Lower lobe of right lung (tissue), 2 donors: ENCODE data around the gene NUAK2. TPM values are rescaled to one million over a fixed set of nuclear protein-coding genes. Genes with fewer than 3 reads are reported as not detected.

Experiments used
- ATAC-seq, 2 donors: fragments of 200-7000 bp; cut with Tn5 transposase; one replicate each; pipeline ENCODE4 v1.9.1; 2020 to 2022; ENCODE audit warnings: mild to moderate bottlenecking in 2 of 2, moderate library complexity in 2 of 2
- DNase-seq: peaks from one replicate; pipeline ENCODE4 v3.0.0-alpha.2; 2020
- H3K27ac ChIP-seq: fragments of 200-600 bp; one replicate; pipeline ENCODE4 v1.8.0; 2022
- H3K27me3 ChIP-seq: fragments of 200-600 bp; one replicate; pipeline ENCODE4 v1.8.0; 2022; ENCODE audit warnings: low read depth
- H3K36me3 ChIP-seq: fragments of 200-600 bp; one replicate; pipeline ENCODE4 v1.8.0; 2022; ENCODE audit warnings: mild to moderate bottlenecking
- H3K4me1 ChIP-seq: fragments of 200-600 bp; one replicate; pipeline ENCODE4 v1.8.0; 2022
- H3K4me3 ChIP-seq: fragments of 200-600 bp; one replicate; pipeline ENCODE4 v1.8.0; 2022; ENCODE audit warnings: mild to moderate bottlenecking
- H3K9me3 ChIP-seq: fragments of 200-600 bp; one replicate; pipeline ENCODE4 v1.8.0; 2022
- CTCF ChIP-seq: fragments of 200-600 bp; IDR thresholded peaks from one replicate; pipeline ENCODE4 v1.8.0; 2022; ENCODE audit warnings: antibody characterized with exemption, mild to moderate bottlenecking
- intact Hi-C: fragments of 100-400 bp; cut with DNase I; formaldehyde crosslinking; loops from one replicate; pipeline ENCODE4 v1.11.0; 2022
- total RNA-seq: library from RNA; stranded (reverse); fragmentation: NEBNext Ultra II Directional; extraction: Animal tissue kit (Norgen Biotek cat#: 25700); gene quantifications from one replicate; pipeline ENCODE4 v1.2.1, GENCODE V29; 2021
- donor health status: DM: no; HTN: yes; CAD: no; lungs with severe emphysema.

NUAK2 gene
- total RNA-seq, 1 donor from 2014 or later, result 6.8 TPM

DNA sequence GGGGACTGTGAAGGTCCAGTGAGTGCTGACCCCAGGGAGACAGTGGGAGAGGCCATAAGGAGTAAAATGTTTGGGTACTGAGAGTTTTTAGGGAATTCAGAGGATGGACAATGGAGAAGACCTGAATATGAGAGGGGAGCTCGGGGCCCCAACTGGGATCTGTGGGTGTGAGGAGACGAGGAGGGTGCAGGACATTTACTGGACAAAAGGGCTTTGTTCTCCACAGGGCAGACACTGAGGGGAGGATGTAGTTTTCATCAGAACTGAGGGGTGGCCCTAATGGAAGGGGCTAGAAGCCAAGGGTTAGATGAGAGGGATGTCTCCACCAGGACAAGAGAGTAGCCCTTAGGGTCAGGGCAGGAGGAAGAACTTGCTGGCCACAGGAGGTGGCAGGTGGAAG is 63.8 kb downstream of the NUAK2 start:
- no peak for ATAC-seq
- Histone ChIP-seq H3K9me3 (no peaks in the 10 kb centered on the region), H3K27ac (no peak overlapping the region), H3K27me3 (no peaks in the 10 kb centered on the region), H3K36me3 (no peaks in the 10 kb centered on the region), H3K4me3 (no peak overlapping the region), H3K4me1 (peaks cover 52% of the 10 kb centered on the region)
- no peak for DNase-seq
- no peak for TF ChIP-seq CTCF
- intact Hi-C loops, result loop anchor here (10.0 kb wide), 1 partner anchor 133 kb away; the partner anchor contains the start of gene RBBP5

- Histone ChIP-seq H3K27ac (no peak overlapping the region), H3K36me3 (no peaks in the 10 kb centered on the region), H3K9me3 (no peaks in the 10 kb centered on the region), H3K27me3 (no peaks in the 10 kb centered on the region), H3K4me1 (peaks cover 46% of the 10 kb centered on the region), H3K4me3 (no peak overlapping the region)
- DNase-seq, result no peak
- ATAC-seq, result no peak
- TF ChIP-seq CTCF, result no peak
- intact Hi-C loops, result loop anchor here (10.0 kb wide), 1 partner anchor 132 kb away; the partner anchor contains the start of gene RBBP5
These were observed 64.5 kb downstream of the NUAK2 start for GRCh38 chr1:205256951-205257625.

DNA sequence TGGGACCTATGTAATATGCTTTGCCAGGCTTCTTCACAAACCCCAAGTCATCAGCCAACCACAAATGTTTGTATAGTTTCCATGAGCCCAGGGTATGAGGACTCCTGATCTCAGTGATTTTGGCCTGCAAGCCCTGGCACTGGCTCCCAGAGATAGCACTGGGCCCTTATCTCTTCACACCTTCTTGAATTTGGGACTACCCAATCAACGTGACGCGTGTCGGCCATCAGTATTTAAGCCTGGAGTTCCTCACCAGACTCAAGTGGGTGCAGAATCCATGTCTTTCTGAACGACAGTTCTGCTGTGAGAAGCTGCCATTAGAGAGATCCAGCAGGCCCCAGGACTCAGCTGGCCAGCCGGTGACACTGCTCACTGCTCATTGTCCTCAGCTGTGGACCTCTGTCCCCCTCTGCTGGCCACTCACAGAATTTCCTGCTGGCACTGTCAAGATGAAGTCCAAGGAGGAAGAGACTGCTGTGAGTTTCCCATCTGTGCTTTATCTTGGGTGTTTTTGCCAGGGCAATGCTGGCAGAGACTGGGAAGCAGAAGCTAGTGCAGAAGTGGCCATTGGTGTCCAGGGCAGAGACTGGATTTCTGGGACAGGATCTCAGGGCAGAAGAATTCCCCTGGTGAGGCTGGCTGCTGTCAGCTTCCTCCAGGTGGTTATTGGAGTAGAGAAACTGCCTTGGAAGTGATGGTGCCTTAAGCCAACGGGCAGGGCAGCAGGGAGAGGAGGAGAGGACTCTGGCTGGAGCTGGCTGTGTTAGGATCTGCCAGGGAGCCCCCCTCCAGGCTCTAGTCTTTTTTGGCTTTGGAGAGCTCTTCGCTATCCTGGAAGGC is 65.4 kb downstream of the NUAK2 start:
- ATAC-seq (peak; percentile 93 to 94), DNase-seq (peak; percentile 89)
- Histone ChIP-seq H3K27me3 (no peaks in the 10 kb centered on the region), H3K4me1 (peaks cover 37% of the 10 kb centered on the region), H3K27ac (no peak overlapping the region), H3K4me3 (no peak overlapping the region), H3K9me3 (no peaks in the 10 kb centered on the region), H3K36me3 (no peaks in the 10 kb centered on the region)
- peak; percentile 96 for TF ChIP-seq CTCF
- intact Hi-C loops, result loop anchor here (10.0 kb wide), 1 partner anchor 131 kb away; the partner anchor contains the start of gene RBBP5

Other genes starting within 250 kb of the NUAK2 start
- gene TMEM81, start 237.3 kb downstream of the NUAK2 start, total RNA-seq, result 4.1 TPM
- gene RBBP5, start 199.8 kb downstream of the NUAK2 start, total RNA-seq, result 17.9 TPM
- 10.7 TPM for gene DSTYK, start 110.0 kb downstream of the NUAK2 start, total RNA-seq
- gene TMCC2, start 93.8 kb downstream of the NUAK2 start, total RNA-seq, result 3.0 TPM
- gene KLHDC8A, start 35.2 kb upstream of the NUAK2 start, total RNA-seq, result 0.97 TPM
- not detected for gene LEMD1, start 100.3 kb upstream of the NUAK2 start, total RNA-seq
- gene BLACAT1, start 134.3 kb upstream of the NUAK2 start, total RNA-seq, result 1.0 TPM
- 36.6 TPM for gene CDK18, start 182.9 kb upstream of the NUAK2 start, total RNA-seq